Hepatocyte (in vitro differentiated cells): ENCODE measurements around the gene HIP1R.

Experiments used
- CTCF ChIP-seq: fragments of 200-600 bp; sonication (generic); IDR thresholded peaks from 2 replicates; pipeline ENCODE4 v1.5.1; 2016; ENCODE audit warnings: antibody characterized with exemption, mild to moderate bottlenecking; ENCODE audit not compliant: poor library complexity
- EZH2 ChIP-seq: fragments of 200-600 bp; sonication (generic); IDR thresholded peaks from 2 replicates; pipeline ENCODE4 v1.6.1; 2016; ENCODE audit warnings: antibody characterized with exemption, mild to moderate bottlenecking, borderline replicate concordance

DNA sequence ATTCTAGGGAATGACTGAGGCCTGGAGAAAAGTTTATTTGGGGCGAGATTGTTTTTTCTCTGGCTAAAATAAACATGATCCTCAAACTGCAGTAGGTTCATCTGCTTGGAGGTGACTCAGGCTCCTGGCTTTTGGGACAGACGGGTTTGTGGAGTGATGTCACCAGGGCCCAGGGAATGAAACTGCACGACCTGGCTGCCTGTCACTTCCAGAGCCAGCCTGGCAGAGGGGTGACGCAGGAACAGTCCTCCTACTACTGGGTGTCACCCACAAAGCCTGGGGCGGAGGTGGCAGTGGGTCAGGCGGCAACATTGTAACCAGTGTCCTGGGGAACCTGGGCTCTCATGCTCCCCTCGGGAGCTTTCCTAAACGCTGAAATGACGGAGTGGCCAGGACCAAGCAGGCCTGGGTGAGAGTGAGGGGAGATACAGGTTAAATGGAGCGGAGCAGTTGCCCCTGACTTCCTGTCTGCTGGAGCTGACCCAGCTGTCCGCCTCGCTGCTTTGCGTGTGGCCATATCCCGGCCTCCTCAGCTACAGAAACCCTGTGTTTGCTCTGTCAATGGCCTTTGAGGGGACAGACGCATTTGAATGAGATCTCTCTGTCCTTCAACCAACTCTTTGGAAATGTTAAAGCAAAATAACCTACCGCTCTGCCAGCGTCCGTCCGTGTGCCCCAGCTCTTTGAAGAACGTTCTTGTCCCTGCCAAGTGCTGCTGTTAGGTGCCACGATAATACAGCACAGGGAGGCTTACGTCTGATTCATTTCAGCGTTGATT is 6.5 kb downstream of the HIP1R start:
- TF ChIP-seq CTCF (no peak), EZH2 (no peak)
